ENCODE data around the gene CUEDC1.

The CUEDC1 gene

GRCh38 chr17:57915985-57916757 lies 39.0 kb downstream of the CUEDC1 start:
- DNase-seq (ENCODE audit: low read depth, low spot score) = no peak

- DNase-seq (ENCODE audit: low read depth, low spot score) = no peak
These were observed 39.7 kb downstream of the CUEDC1 start for GRCh38 chr17:57915544-57915943.

- no peak for DNase-seq (ENCODE audit: low read depth, low spot score)
These were observed 40.7 kb downstream of the CUEDC1 start for GRCh38 chr17:57914273-57915142.

- DNase-seq (ENCODE audit: low read depth, low spot score) = no peak
These were observed 41.5 kb downstream of the CUEDC1 start for GRCh38 chr17:57913575-57914272.

- DNase-seq (ENCODE audit: low read depth, low spot score) = no peak
These were observed 43.2 kb downstream of the CUEDC1 start for GRCh38 chr17:57911834-57912673.

GRCh38 chr17:57910462-57911420 lies 44.5 kb downstream of the CUEDC1 start:
- no peak for DNase-seq (ENCODE audit: low read depth, low spot score)

GRCh38 chr17:57909551-57909950 lies 45.7 kb downstream of the CUEDC1 start:
- DNase-seq (ENCODE audit: low read depth, low spot score) = no peak

GRCh38 chr17:57908278-57908677 lies 46.9 kb downstream of the CUEDC1 start:
- no peak for DNase-seq (ENCODE audit: low read depth, low spot score)

- no peak for DNase-seq (ENCODE audit: low read depth, low spot score)
These were observed 48.3 kb downstream of the CUEDC1 start for GRCh38 chr17:57906910-57907309.

GRCh38 chr17:57905875-57906455 lies 49.2 kb downstream of the CUEDC1 start:
- no peak for DNase-seq (ENCODE audit: low read depth, low spot score)

GRCh38 chr17:57903961-57904360 lies 51.3 kb downstream of the CUEDC1 start:
- DNase-seq (ENCODE audit: low read depth, low spot score) = no peak

- no peak for DNase-seq (ENCODE audit: low read depth, low spot score)
These were observed 52.1 kb downstream of the CUEDC1 start for GRCh38 chr17:57902800-57903759.

GRCh38 chr17:57902117-57902799 lies 53.0 kb downstream of the CUEDC1 start:
- no peak for DNase-seq (ENCODE audit: low read depth, low spot score)

GRCh38 chr17:57900991-57901743 lies 54.0 kb downstream of the CUEDC1 start:
- no peak for DNase-seq (ENCODE audit: low read depth, low spot score)

GRCh38 chr17:57899822-57900221 lies 55.4 kb downstream of the CUEDC1 start:
- DNase-seq (ENCODE audit: low read depth, low spot score) = no peak

GRCh38 chr17:57899391-57899790 lies 55.8 kb downstream of the CUEDC1 start:
- no peak for DNase-seq (ENCODE audit: low read depth, low spot score)

Data from smooth muscle cell of the brain vasculature (primary cell).